NCI-H226 (cell line): Measurements from ENCODE around the gene CSF1R.

Experiments
- DNase-seq: peaks from one replicate; pipeline ENCODE4 v3.0.0-alpha.2; 2015

CSF1R gene

DNA sequence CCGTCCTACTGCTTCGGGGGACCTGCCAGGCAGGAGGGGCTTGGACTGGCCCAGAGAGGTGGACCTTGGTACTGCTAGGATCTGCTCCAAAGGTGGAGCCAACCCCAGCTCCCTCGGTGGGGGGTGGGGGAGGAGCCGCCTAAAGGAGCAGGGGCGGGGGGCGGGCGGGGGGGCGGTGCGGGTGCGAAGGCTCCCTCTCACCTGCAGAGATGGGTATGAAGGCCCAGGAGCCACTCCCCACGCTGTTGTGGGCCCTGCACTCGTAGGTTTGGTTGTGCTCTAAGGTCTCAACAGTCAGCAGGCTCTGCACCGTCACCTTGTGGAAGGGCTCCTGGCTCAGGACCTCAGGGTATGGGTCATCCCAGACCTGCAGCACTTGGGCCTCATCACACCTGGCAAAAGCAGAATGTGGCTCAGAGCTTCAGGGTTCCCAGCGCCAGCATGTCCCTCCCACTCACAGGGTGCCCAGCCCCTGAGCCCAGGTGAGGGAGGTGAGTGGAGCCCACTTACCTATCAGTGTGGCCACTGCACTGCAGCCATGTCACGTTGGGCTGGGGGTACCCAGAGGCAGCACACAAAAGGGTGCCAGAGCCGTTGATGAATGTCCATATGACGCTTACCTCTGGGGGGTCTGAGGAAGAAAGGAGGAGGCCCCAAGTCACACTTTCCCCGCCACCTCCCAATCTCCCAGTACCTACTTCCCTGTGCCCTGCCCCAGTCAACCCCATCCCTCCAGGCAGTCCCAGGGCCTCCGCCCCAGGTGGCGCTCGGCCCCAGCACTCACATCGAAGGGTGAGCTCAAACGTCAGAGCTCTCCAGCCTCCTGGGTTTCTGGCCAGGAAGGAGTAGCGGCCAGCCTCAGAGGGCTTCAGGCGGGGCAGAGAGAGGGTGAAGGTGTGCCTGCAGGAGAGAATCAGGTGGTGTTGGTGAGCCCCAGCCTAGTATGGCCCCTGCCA, 16.4 kb downstream of the CSF1R start:
- no peak for DNase-seq

DNA sequence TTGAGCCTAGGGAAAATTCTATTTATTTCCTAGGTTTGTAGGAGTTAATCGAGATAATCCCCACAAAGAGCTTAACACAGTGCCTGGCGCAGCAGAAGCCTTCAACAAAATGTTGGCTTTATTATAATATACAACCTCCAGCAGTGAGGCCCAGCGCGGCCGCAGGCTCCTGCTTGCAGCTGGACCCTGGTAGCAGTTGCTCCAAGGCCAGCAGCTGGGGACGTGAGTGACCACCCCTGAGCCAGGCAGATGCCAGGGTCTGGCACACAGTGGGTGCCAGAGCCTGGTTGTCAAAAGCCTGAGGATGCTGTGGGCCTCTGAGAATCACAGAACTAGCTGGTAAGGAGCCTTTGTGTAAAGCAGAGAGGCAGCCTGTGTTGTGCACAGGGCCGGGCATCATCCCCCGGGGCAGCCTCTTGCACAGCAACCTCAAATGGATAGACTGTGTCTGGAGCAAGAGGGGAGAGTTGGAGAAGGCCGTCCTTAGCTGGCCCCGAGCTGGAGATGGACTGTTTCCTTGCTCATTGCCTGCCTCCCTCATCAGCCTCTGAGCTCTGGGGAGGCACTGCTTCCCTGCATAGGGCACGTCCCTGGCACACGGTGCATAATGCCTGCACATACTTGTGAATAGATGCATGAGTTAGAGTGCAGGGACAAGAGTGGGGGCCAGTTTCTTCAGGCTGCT, 17.3 kb downstream of the CSF1R start:
- DNase-seq = no peak

DNA sequence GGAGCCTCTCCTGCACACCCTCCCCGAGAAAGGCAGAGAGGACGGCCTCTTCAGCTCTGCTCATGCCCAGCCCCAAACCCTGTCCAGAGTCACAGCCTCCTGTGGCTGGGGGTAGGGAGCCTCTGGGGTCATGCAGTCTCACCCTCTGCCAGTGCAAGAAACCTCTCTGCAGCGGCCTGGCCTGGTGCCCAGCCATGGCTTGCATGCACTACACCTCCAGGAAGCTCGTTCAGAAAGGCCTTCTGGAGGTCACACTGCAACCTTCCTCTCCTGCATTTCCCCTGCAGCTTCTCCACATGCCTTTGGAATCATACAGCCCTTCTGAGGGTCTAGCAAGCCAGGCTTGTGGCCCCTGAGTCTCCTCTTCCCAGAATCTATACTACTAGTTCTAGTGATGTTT, 17.9 kb downstream of the CSF1R start:
- no peak for DNase-seq

DNA sequence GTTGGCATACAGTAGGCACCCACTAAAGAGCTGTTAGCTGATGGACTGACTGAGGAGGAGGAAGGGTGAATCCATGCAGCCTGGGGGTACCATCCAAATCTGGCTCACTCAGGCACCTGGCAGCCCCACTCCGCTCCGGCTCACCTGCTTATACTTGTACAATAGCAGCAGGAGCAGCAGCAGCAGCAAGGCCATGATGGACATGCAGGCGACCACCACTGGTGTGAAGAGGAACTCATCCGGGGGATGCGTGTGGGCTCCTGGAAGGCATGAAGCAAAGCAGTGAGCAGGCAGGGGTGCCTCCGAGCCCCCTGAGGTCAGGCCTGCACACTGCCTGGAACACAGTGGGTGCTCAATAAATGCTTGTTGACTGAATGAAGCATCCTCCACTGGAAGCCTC, 18.3 kb downstream of the CSF1R start:
- no peak for DNase-seq

GRCh38 chr5:150067405-150067960, 18.9 kb downstream of the CSF1R start:
- no peak for DNase-seq

DNA sequence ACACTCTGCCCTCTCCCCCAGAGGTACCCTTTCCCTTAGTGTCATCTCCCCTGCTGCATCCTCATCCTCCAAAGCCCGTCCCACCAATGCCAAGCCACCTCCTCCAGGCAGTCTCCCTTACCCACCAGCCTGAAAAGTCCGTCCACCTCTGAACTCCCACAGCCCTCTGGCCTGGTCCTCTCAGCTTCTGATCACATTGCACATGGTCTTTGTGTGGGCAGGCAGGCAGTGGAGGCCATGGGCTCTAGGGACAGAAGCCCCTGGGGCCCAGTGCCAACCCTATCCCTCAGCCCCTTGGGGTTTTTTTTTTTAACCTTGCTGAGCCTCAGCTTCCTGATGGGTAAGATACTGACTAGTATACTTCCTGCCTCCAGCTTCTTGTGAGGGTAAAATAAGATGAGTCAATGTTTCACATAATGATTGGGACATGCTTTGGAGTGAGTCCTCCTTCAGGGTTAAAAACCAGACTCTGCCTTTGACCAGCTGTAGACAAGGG, 19.4 kb downstream of the CSF1R start:
- peak; percentile 29 for DNase-seq

GRCh38 chr5:150066436-150066835, 19.9 kb downstream of the CSF1R start:
- no peak for DNase-seq

- no peak for DNase-seq
Measured at GRCh38 chr5:150065886-150066285, 20.5 kb downstream of the CSF1R start.

DNA sequence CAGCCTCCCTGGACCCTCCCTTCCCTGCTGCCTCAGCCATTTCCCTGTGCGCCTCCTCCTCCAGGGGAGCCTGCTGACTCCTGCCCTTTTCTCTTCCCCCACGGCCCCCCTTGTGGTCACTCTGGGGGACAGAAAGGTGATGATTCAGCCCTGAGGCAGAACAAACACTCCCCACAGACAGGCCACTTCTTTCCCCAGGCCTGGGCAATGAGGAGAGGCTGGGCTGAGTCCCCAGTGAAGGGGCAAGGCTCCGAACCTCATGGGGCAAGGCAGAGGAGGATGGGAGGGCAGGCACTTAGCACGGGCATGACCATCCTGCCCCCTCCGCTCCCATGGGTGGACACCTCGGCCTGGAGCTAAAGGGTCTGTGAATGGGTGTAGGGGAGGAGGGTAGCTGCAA, 21.0 kb downstream of the CSF1R start:
- DNase-seq = peak; percentile 5

DNA sequence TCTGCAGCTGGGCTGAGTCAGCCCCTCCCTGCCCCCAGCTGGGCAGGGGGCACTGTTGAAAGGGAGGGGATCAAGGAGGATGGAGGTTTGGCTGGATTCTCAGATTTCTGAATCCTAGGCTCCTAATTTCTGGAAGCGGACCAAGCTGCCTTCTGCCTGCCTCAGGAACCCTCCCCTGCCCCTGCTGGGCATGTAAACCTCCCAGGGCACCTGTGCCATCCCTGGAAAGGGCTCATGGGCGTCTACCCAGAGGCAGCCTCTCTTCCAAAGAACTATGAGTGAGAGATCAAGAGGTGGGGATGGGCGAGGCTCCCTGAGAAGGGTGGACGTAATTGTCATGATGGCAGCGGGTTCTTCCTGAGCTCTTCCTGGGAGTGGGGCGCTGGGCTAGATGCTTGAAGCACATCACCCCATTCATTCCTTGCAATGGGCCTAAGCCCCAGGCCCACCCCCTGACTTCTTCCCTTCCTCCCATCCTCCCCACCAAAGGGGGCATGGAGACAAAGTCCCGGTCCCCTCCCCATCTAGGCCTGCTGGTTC, 21.6 kb downstream of the CSF1R start:
- no peak for DNase-seq

- no peak for DNase-seq
Measured at GRCh38 chr5:150063638-150064037, 22.7 kb downstream of the CSF1R start.

GRCh38 chr5:150062216-150062922, 24.0 kb downstream of the CSF1R start:
- DNase-seq = no peak

DNA sequence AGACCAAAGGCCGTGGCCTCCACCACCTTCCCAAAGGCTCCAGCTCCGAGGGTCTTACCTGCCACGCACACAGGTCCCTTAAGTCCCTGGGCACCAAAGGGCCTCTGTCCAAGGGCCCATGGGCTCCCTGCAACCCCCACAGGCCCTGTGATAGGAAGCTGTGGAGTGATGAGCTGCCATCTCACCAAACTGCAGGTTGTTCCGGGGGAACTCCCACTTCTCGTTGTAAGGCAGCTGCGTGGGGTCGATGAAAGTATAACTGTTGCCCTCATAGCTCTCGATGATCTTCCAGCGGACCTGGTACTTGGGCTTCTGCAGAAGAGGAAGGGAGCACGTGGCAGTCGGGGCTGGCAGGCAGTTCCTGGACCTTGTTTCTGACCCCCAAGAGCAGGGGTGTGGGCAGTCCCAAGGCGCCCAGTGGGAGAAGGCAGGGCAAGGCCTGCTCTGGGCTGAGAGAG, 24.8 kb downstream of the CSF1R start:
- DNase-seq = no peak

GRCh38 chr5:150060471-150060870, 25.9 kb downstream of the CSF1R start:
- DNase-seq = no peak

DNA sequence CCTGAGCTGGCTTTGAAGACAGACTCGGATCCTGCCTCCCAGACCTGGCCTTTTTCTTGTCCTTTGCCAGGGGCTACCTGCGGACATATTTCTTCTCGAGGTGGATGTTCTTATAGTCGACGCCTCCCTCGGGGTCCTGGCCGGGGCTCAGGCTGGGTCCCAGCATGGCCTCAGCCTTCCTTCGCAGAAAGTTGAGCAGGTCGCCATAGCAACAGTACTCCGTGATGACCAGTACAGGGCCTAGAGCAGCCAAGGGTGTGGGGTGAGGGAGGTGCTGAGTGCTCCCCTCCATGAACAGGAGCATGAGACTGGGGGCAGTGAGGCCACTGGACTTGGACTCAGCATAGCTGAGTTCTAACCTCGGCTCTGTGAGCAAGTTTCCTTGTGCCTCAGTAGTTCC, 26.7 kb downstream of the CSF1R start:
- no peak for DNase-seq

GRCh38 chr5:150058480-150059126, 27.8 kb downstream of the CSF1R start:
- DNase-seq = no peak

- no peak for DNase-seq
Measured at GRCh38 chr5:150057996-150058395, 28.4 kb downstream of the CSF1R start.

GRCh38 chr5:150057511-150057910, 28.8 kb downstream of the CSF1R start:
- no peak for DNase-seq

- DNase-seq = no peak
Measured at GRCh38 chr5:150057052-150057451, 29.3 kb downstream of the CSF1R start.

GRCh38 chr5:150056075-150056443, 30.3 kb downstream of the CSF1R start:
- no peak for DNase-seq

- no peak for DNase-seq
Measured at GRCh38 chr5:150055326-150056074, 30.9 kb downstream of the CSF1R start.
